ENCODE data around the gene DPH1.

- no peak for TF ChIP-seq LEF1 (IDR thresholded peaks at IDR 0.05; ENCODE audit: borderline replicate concordance)
- TF ChIP-seq NFRKB (IDR thresholded peaks at IDR 0.05), result no peak
- no peak for TF ChIP-seq SP1 (IDR thresholded peaks at IDR 0.05)
- no peak for TF ChIP-seq TARDBP (IDR thresholded peaks at IDR 0.05)
- TF ChIP-seq ARNT (IDR thresholded peaks at IDR 0.05), result no peak
- TF ChIP-seq FOXM1 (IDR thresholded peaks at IDR 0.05; ENCODE audit: borderline replicate concordance), result no peak
- TF ChIP-seq ELF4 (IDR thresholded peaks at IDR 0.05), result no peak
- TF ChIP-seq FOXA1 (IDR thresholded peaks at IDR 0.05), result no peak
- no peak for TF ChIP-seq CTBP1 (IDR thresholded peaks at IDR 0.05; ENCODE audit: borderline replicate concordance)
- no peak for TF ChIP-seq PKNOX1 (IDR thresholded peaks at IDR 0.05)
- no peak for TF ChIP-seq ZNF384 (IDR thresholded peaks at IDR 0.05)
- no peak for TF ChIP-seq FOXK2 (IDR thresholded peaks at IDR 0.05)
- no peak for TF ChIP-seq BHLHE40 (IDR thresholded peaks at IDR 0.05; ENCODE audit: borderline replicate concordance)
- TF ChIP-seq SUZ12 (IDR thresholded peaks at IDR 0.05), result no peak
These were observed 1.2 kb upstream of the DPH1 start for GRCh38 chr17:2028737-2029136.

Data from HEK293T (cell line).